GM12878 (cell line): ENCODE results near the gene LIN54. TPM values are rescaled to one million over a fixed set of nuclear protein-coding genes. Genes with fewer than 3 reads are reported as not detected.

Source experiments
- ATAC-seq: fragments of 200-7000 bp; cut with Tn5 transposase; 3 replicates; pipeline ENCODE4 v1.9.1; 2020; ENCODE audit warnings: mild to moderate bottlenecking, moderate library complexity
- BruUV-seq: library from RNA; stranded (reverse); fragments of 400-500 nt; replicated peaks from 2 replicates; lab custom pipeline; 2021; lab: Mats Ljungman, UMichigan
- CTCF ChIA-PET: fragments of 300-600 bp; sonication (Branson Sonifier 250); formaldehyde crosslinking; extraction: SDS; loops from one replicate; lab custom pipeline; 2021; ENCODE audit warnings: inconsistent platforms; lab: Yijun Ruan, JAX
- POLR2A ChIA-PET: fragments of 350-600 bp; formaldehyde crosslinking; extraction: SDS; loops from one replicate; lab custom pipeline; 2021; ENCODE audit warnings: inconsistent platforms; lab: Charles Lee
- RAD21 ChIA-PET: fragments of 300-600 bp; sonication (Branson Sonifier 250); formaldehyde crosslinking; loops from one replicate; lab custom pipeline; 2023; ENCODE audit warnings: antibody characterized with exemption; ENCODE audit not compliant: unreplicated experiment; lab: Charles Lee
- SMC1A ChIA-PET: fragments of 300-600 bp; sonication (Branson Sonifier 250); formaldehyde crosslinking; loops from one replicate; lab custom pipeline; 2023; ENCODE audit not compliant: unreplicated experiment, uncharacterized antibody; lab: Charles Lee
- DNase-seq: peaks from one replicate; pipeline ENCODE4 v3.0.0-alpha.2; 2011; ENCODE audit warnings: low read depth, low spot score
- FAIRE-seq: peaks from 3 replicates; lab custom pipeline; 2011; peaks lifted over from hg19 to GRCh38; lab: Jason Lieb, UNC
- H2AFZ ChIP-seq: 2 replicates; pipeline ENCODE4 v1.6.0; 2011; ENCODE audit warnings: low read depth, low read length, control low read depth; ENCODE audit not compliant: control insufficient read depth
- H3K27ac ChIP-seq: 2 replicates; pipeline ENCODE4 v1.5.1; 2011; ENCODE audit warnings: control low read depth; ENCODE audit not compliant: control insufficient read depth, insufficient read depth
- H3K27me3 ChIP-seq, 2 experiments: replicated peaks in 1 of 2; 2 replicates each; pipeline versions ENCODE4 v1.6.0 to v1.6.1; 2011; ENCODE audit warnings: low read length in 1 of 2; ENCODE audit not compliant: control insufficient read depth in 2 of 2, insufficient read depth in 2 of 2
- H3K36me3 ChIP-seq, 2 experiments: 2 replicates each; pipeline ENCODE4 v1.5.1; 2011; ENCODE audit warnings: low read length in 1 of 2; ENCODE audit not compliant: control insufficient read depth in 2 of 2, insufficient read depth in 2 of 2
- H3K4me1 ChIP-seq: 2 replicates; pipeline ENCODE4 v1.6.1; 2011; ENCODE audit warnings: mild to moderate bottlenecking, low read length, moderate library complexity, mixed read lengths; ENCODE audit not compliant: control insufficient read depth, insufficient read depth
- H3K4me2 ChIP-seq: 2 replicates; pipeline ENCODE4 v1.6.0; 2011; ENCODE audit warnings: control low read depth; ENCODE audit not compliant: control insufficient read depth, insufficient read depth
- H3K4me3 ChIP-seq: fragments of 200-600 bp; sonication (generic); 2 replicates; pipeline ENCODE4 v1.5.1; 2016
- H3K79me2 ChIP-seq: 2 replicates; pipeline ENCODE4 v1.6.0; 2011; ENCODE audit warnings: low read length; ENCODE audit not compliant: control insufficient read depth, insufficient read depth
- H3K9ac ChIP-seq: 2 replicates; pipeline ENCODE4 v1.8.0; 2011; ENCODE audit warnings: low read length, control low read depth, mixed read lengths; ENCODE audit not compliant: control insufficient read depth, insufficient read depth
- H3K9me3 ChIP-seq: replicated peaks from 3 replicates; pipeline ENCODE4 v1.5.1; 2011; ENCODE audit warnings: mild to moderate bottlenecking, low read length; ENCODE audit not compliant: control insufficient read depth, insufficient read depth
- H4K20me1 ChIP-seq: 2 replicates; pipeline ENCODE4 v1.6.0; 2011; ENCODE audit not compliant: control insufficient read depth, insufficient read depth
- BCL11A ChIP-seq: IDR thresholded peaks from 2 replicates; pipeline ENCODE4 v1.6.1; 2011; ENCODE audit warnings: low read depth, low read length
- BMI1 ChIP-seq: fragments of 450-650 bp; IDR thresholded peaks from 2 replicates; pipeline ENCODE4 v1.6.1; 2016; ENCODE audit warnings: mild to moderate bottlenecking, moderate library complexity, borderline replicate concordance
- CBFB ChIP-seq: IDR thresholded peaks from 2 replicates; pipeline ENCODE4 v1.6.1; 2016; ENCODE audit warnings: antibody characterized with exemption, low read depth
- CHD4 ChIP-seq: fragments of 200-600 bp; sonication (generic); IDR thresholded peaks from 2 replicates; pipeline ENCODE4 v1.6.1; 2016; ENCODE audit warnings: mild to moderate bottlenecking
- FOS ChIP-seq: IDR thresholded peaks from 3 replicates; pipeline ENCODE4 v1.6.1; 2011; ENCODE audit warnings: borderline replicate concordance; ENCODE audit not compliant: insufficient read length; ENCODE audit errors: extremely low read depth
- IKZF1 ChIP-seq: fragments of 450-650 bp; conservative IDR thresholded peaks from 2 replicates; pipeline ENCODE4 v1.6.1; 2017; ENCODE audit warnings: antibody characterized with exemption, mild to moderate bottlenecking
- IKZF2 ChIP-seq, 2 experiments: fragments of 450-650 bp; IDR thresholded peaks; 2 replicates each; pipeline ENCODE4 v1.6.1; 2017; ENCODE audit warnings: mild to moderate bottlenecking in 2 of 2, moderate library complexity in 2 of 2
- JUNB ChIP-seq: IDR thresholded peaks from 2 replicates; pipeline ENCODE4 v1.6.1; 2016; ENCODE audit warnings: antibody characterized with exemption, mild to moderate bottlenecking
- MLLT1 ChIP-seq: fragments of 450-650 bp; IDR thresholded peaks from 2 replicates; pipeline ENCODE4 v1.6.1; 2016; ENCODE audit warnings: mild to moderate bottlenecking
- NBN ChIP-seq: fragments of 450-650 bp; IDR thresholded peaks from 2 replicates; pipeline ENCODE4 v1.6.1; 2016
- NR2F1 ChIP-seq: fragments of 450-650 bp; conservative IDR thresholded peaks from 2 replicates; pipeline ENCODE4 v1.6.1; 2017; ENCODE audit warnings: mild to moderate bottlenecking
- POLR2AphosphoS5 ChIP-seq: IDR thresholded peaks from 2 replicates; pipeline ENCODE4 v1.6.1; 2011; ENCODE audit warnings: mild to moderate bottlenecking, low read length, inconsistent platforms
- RB1 ChIP-seq: fragments of 450-650 bp; formaldehyde crosslinking; IDR thresholded peaks from 2 replicates; pipeline ENCODE4 v1.6.1; 2017; ENCODE audit warnings: mild to moderate bottlenecking, borderline replicate concordance
- SP1 ChIP-seq: IDR thresholded peaks from one replicate; pipeline ENCODE4 v1.6.1; 2011; ENCODE audit warnings: low read depth, low read length
- YBX1 ChIP-seq: fragments of 450-650 bp; IDR thresholded peaks from 2 replicates; pipeline ENCODE4 v1.6.1; 2016; ENCODE audit warnings: antibody characterized with exemption
- ZNF207 ChIP-seq: fragments of 450-650 bp; IDR thresholded peaks from 2 replicates; pipeline ENCODE4 v1.6.1; 2014; ENCODE audit warnings: antibody characterized with exemption, mild to moderate bottlenecking, borderline replicate concordance
- WGBS: methylation state at CpG from one replicate; pipeline ENCODE4 v1.1.6; 2016; ENCODE audit warnings: low lambda C conversion rate; ENCODE audit not compliant: insufficient replicate concordance, insufficient coverage; ENCODE audit errors: missing lambda C conversion rate; 5-methylcytosine and 5-hydroxymethylcytosine counted together
- in situ Hi-C: fragments of 300-500 bp; cut with MboI; formaldehyde crosslinking; loops from 9 replicates; pipeline ENCODE4 v1.14.3; 2018; ENCODE audit warnings: mixed read lengths
- intact Hi-C: fragments of 100-400 bp; cut with micrococcal nuclease; formaldehyde crosslinking; loops from one replicate; pipeline ENCODE4 v1.14.2; 2022; ENCODE audit not compliant: unreplicated experiment
- polyA plus RNA-seq, 11 experiments: library from polyadenylated mRNA; depleted of rRNA in 4 of 11; unstranded in 6 of 11; stranded (reverse) in 5 of 11; fragments of >200 nt; fragmentation: Nextera tagmentation in 4 of 11; fragmentation: Illumina TruSeq in 1 of 11; extraction: Ambion mirVana in 4 of 11; extraction: Trizol in 1 of 11; gene quantifications; 1 replicate in 1 of 11; 2 replicates in 10 of 11; pipeline versions ENCODE4 v1.2.1 to v1.2.3, GENCODE V29; 2011 to 2016; ENCODE audit warnings: inconsistent platforms in 2 of 11, missing spikeins in 2 of 11, low read depth in 1 of 11
- total RNA-seq, 4 experiments: library from RNA; depleted of rRNA in 3 of 4; stranded (reverse); fragments of >200 nt in 3 of 4; fragmentation: Illumina TruSeq in 1 of 4; extraction: Trizol in 1 of 4; gene quantifications; 2 replicates each; pipeline versions ENCODE4 v1.2.1 to v1.2.3, GENCODE V29; 2013 to 2021
- TF ChIP-seq, protein P1 (sequence below), 3 experiments: IDR thresholded peaks in 2 of 3; conservative IDR thresholded peaks in 1 of 3; 2 replicates each; pipeline ENCODE4 v1.5.1; 2011; ENCODE audit warnings: low read depth in 3 of 3, low read length in 3 of 3, mild to moderate bottlenecking in 3 of 3, control low read depth in 2 of 3, moderate library complexity in 2 of 3, inconsistent platforms in 1 of 3, mixed read lengths in 1 of 3; ENCODE audit not compliant: control insufficient read depth in 2 of 3, insufficient read depth in 1 of 3; ENCODE audit errors: extremely low read depth in 1 of 3

Gene LIN54
- total and polyA plus RNA-seq, 10 of the 15 experiments (the other 5 are each of a cell fraction or from before 2014, with no cell fraction given): 1.5 to 20.4 (median 12.2) TPM

- TF ChIP-seq, protein P1, sequence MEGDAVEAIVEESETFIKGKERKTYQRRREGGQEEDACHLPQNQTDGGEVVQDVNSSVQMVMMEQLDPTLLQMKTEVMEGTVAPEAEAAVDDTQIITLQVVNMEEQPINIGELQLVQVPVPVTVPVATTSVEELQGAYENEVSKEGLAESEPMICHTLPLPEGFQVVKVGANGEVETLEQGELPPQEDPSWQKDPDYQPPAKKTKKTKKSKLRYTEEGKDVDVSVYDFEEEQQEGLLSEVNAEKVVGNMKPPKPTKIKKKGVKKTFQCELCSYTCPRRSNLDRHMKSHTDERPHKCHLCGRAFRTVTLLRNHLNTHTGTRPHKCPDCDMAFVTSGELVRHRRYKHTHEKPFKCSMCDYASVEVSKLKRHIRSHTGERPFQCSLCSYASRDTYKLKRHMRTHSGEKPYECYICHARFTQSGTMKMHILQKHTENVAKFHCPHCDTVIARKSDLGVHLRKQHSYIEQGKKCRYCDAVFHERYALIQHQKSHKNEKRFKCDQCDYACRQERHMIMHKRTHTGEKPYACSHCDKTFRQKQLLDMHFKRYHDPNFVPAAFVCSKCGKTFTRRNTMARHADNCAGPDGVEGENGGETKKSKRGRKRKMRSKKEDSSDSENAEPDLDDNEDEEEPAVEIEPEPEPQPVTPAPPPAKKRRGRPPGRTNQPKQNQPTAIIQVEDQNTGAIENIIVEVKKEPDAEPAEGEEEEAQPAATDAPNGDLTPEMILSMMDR (IDR thresholded peaks at IDR 0.05 in 2 of 3, conservative IDR thresholded peaks at IDR 0.05 in 1 of 3; ENCODE audit: control insufficient read depth in 2 of 3, extremely low read depth in 1 of 3, insufficient read depth in 1 of 3, low read depth in 3 of 3, low read length in 3 of 3): peak; percentile 38 to 53 (median 44)
- TF ChIP-seq POLR2AphosphoS5 (no peak), IKZF1 (peak; percentile 32; the same call in 1 of the 2 replicates), JUNB (0 out of 2 replicates have a peak, but pooled peaks have one; percentile 12), BCL11A (no peak)
Measured at GRCh38 chr4:82898322-82899243, 112.0 kb downstream of the LIN54 start (continued).

GRCh38 chr4:82896755-82897154 is 113.9 kb downstream of the LIN54 start:
- ChIA-PET RAD21 (interaction anchor here (1.2 kb wide), 1 partner anchor 384 kb away, joined by 4 read pairs; no protein-coding TSS in a partner anchor), CTCF (interaction anchor here (0.8 to 4.2 kb wide), 7 partner anchors 10 to 377 kb away, joined by 3 to 28 read pairs (median 5); partner anchors contain the start of gene LIN54), SMC1A (interaction anchor here (1.5 to 5.0 kb wide), 6 partner anchors 8 to 384 kb away, joined by 3 to 21 read pairs (median 4); partner anchors contain the start of gene LIN54), POLR2A (interaction anchor here (1.5 kb wide), 1 partner anchor 524 kb away, joined by 4 read pairs; no protein-coding TSS in a partner anchor)
- peak overlapping the region; percentile 38; the same call in 1 of the 2 replicates for H3K4me3 ChIP-seq
- H3K79me2 ChIP-seq: peaks cover 55% of the 10 kb centered on the region
- FAIRE-seq (no peak), DNase-seq (no peak)
- peak overlapping the region; percentile 50 for H3K4me2 ChIP-seq
- WGBS: 90% methylated on average over 1 of the region's 1 CpG
- no peaks in the 10 kb centered on the region for H3K27me3 ChIP-seq
- BruUV-seq: no TSS peak
- H3K36me3 ChIP-seq: peaks cover 0 to 16% of the 10 kb centered on the region in 2 experiments; a peak in 3 of 4 replicates
- no peaks in the 10 kb centered on the region for H3K9me3 ChIP-seq
- H3K27ac ChIP-seq: no peak overlapping the region
- peaks cover 3% of the 10 kb centered on the region; the same call in 1 of the 2 replicates for H3K4me1 ChIP-seq
- in situ Hi-C loops: no loop called here
- no peaks in the 10 kb centered on the region for H4K20me1 ChIP-seq
- no peak overlapping the region for H3K9ac ChIP-seq
- no peak for TF ChIP-seq FOS
- no peak for TF ChIP-seq NBN
- no peak for TF ChIP-seq BMI1
- TF ChIP-seq CBFB: no peak
- TF ChIP-seq SP1: no peak
- no peak for TF ChIP-seq IKZF2 (IDR thresholded peaks at IDR 0.05)
- no peak for TF ChIP-seq NR2F1
- no peak for TF ChIP-seq YBX1
- no peak for TF ChIP-seq MLLT1
- no peak for TF ChIP-seq CHD4
- TF ChIP-seq ZNF207: no peak
- no peak for TF ChIP-seq RB1
- TF ChIP-seq BCL11A: no peak
- TF ChIP-seq, all 136 proteins: peak for 0
- H2AFZ ChIP-seq: no peak overlapping the region
- ATAC-seq: no peak
- intact Hi-C loops: no loop called here
